ENCODE data around the gene APEX2. TPM values are rescaled to one million over a fixed set of nuclear protein-coding genes. Genes with fewer than 3 reads are reported as not detected.

The APEX2 gene
- polyA plus RNA-seq (2011; rRNA removed) (37.3 and 37.8 TPM in 2 replicates), polyA plus RNA-seq (2017; fragmentation: RNase III; extraction: RNeasy Plus Mini Kit Qiagen cat#74134 plus additional on column Dnase treatment) (27.8 to 29.1 TPM (median 28.0 TPM) in 3 replicates), polyA minus RNA-seq (2011; rRNA and poly(A)+ RNA removed) (40.0 and 46.0 TPM in 2 replicates)
- 48.4 and 59.5 TPM in 2 replicates for polyA plus RNA-seq (2012; cell fraction: cytosol; rRNA removed)
- 50.2 and 52.3 TPM in 2 replicates for polyA plus RNA-seq (2012; cell fraction: nucleus; rRNA removed)

DNA sequence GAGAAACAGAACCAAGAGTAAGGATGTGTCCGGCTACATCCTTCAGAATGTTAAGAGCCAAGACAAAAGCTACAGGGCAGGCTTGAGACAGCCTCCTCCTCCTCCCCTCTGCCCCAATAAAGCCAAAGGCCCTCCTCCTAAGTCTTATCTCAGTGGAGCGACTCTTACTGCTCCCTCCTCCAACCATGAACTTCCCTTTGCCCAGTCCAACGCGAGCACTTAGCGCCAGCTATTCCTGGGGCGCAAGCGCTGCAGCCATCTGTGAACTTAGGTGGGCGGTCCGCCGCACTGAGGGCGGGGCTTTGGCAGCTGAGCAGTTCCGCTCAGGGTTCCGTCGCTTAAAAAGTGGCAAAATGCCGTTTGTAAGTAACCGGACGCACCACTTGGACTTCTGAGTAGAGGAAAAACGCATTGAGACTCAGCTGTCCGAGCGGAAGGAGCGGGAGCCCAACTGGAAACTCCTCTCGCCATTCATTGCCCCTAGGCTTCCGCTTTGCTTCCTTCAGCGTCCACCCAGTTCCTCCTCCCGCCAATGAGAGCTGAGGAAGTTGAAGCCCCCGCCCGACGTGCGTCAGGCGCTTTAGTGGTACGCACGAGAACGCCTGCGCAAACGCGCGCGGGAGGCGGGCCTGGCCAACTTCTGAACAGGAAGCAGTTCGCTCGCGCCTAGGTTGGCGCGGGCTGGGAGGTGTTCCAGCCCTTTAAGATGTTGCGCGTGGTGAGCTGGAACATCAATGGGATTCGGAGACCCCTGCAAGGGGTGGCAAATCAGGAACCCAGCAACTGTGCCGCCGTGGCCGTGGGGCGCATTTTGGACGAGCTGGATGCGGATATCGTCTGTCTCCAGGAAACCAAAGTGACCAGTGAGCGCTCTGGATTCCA, at the start of gene APEX2:
APEX2 (plus strand) TSS at position 647 of the 882 bp plus-strand sequence; CDS start at position 707, 60 bp downstream.
- 2% methylated on average over 29 of the region's 55 CpGs for WGBS (ENCODE audit: missing lambda C conversion rate)
- FAIRE-seq (peak; percentile 100), ATAC-seq (peak; percentile 98 to 99), DNase-seq (ENCODE audit: low read depth in 1 of 2, low spot score in 1 of 2) (peak; percentile 83 to 96)
- no peak for TF ChIP-seq HMGXB4 (CRISPR knock-in tag; IDR thresholded peaks at IDR 0.05; ENCODE audit: borderline replicate concordance)
- no peak for TF ChIP-seq ESRRA (IDR thresholded peaks at IDR 0.05; ENCODE audit: borderline replicate concordance, low read length)
- TF ChIP-seq NFE2L2 (conservative IDR thresholded peaks at IDR 0.05; ENCODE audit: low read length): no peak
- no peak for TF ChIP-seq CBX8 (IDR thresholded peaks at IDR 0.05)
- no peak for TF ChIP-seq SMC3 (IDR thresholded peaks at IDR 0.05)
- 0 out of 2 replicates have a peak, but pooled peaks have one; percentile 35 for TF ChIP-seq RFX5 (IDR thresholded peaks at IDR 0.05)
- TF ChIP-seq TP53 (CRISPR knock-in tag; IDR thresholded peaks at IDR 0.05): no peak
- TF ChIP-seq JUN (IDR thresholded peaks at IDR 0.05): peak; percentile 59 to 79; a peak in 3 of 5 replicates
- no peak for TF ChIP-seq MAX (IDR thresholded peaks at IDR 0.05)
- TF ChIP-seq CHD4 (IDR thresholded peaks at IDR 0.05; ENCODE audit: borderline replicate concordance): no peak
- no peak for TF ChIP-seq FOSL2 (IDR thresholded peaks at IDR 0.05)
- no peak for TF ChIP-seq FOSL2 (CRISPR knock-in tag; IDR thresholded peaks at IDR 0.05)
- TF ChIP-seq KDM1A (IDR thresholded peaks at IDR 0.05; ENCODE audit: low read depth): no peak
- TF ChIP-seq RNF2 (IDR thresholded peaks at IDR 0.05; ENCODE audit: borderline replicate concordance, low read depth): no peak
- TF ChIP-seq, protein P1, sequence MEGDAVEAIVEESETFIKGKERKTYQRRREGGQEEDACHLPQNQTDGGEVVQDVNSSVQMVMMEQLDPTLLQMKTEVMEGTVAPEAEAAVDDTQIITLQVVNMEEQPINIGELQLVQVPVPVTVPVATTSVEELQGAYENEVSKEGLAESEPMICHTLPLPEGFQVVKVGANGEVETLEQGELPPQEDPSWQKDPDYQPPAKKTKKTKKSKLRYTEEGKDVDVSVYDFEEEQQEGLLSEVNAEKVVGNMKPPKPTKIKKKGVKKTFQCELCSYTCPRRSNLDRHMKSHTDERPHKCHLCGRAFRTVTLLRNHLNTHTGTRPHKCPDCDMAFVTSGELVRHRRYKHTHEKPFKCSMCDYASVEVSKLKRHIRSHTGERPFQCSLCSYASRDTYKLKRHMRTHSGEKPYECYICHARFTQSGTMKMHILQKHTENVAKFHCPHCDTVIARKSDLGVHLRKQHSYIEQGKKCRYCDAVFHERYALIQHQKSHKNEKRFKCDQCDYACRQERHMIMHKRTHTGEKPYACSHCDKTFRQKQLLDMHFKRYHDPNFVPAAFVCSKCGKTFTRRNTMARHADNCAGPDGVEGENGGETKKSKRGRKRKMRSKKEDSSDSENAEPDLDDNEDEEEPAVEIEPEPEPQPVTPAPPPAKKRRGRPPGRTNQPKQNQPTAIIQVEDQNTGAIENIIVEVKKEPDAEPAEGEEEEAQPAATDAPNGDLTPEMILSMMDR (IDR thresholded peaks at IDR 0.05): no peak
- TF ChIP-seq CBX2 (IDR thresholded peaks at IDR 0.05; ENCODE audit: borderline replicate concordance, low read depth): no peak
- no peak for TF ChIP-seq GATA3 (IDR thresholded peaks at IDR 0.05; ENCODE audit: borderline replicate concordance)
- no peak for TF ChIP-seq FOXS1 (CRISPR knock-in tag; IDR thresholded peaks at IDR 0.05)
- TF ChIP-seq, protein P2, sequence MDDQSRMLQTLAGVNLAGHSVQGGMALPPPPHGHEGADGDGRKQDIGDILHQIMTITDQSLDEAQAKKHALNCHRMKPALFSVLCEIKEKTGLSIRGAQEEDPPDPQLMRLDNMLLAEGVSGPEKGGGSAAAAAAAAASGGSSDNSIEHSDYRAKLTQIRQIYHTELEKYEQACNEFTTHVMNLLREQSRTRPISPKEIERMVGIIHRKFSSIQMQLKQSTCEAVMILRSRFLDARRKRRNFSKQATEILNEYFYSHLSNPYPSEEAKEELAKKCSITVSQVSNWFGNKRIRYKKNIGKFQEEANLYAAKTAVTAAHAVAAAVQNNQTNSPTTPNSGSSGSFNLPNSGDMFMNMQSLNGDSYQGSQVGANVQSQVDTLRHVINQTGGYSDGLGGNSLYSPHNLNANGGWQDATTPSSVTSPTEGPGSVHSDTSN (IDR thresholded peaks at IDR 0.05): no peak
- TF ChIP-seq BHLHE40 (IDR thresholded peaks at IDR 0.05; ENCODE audit: low read depth, low read length): no peak
- TF ChIP-seq PHF8 (IDR thresholded peaks at IDR 0.05; ENCODE audit: borderline replicate concordance, low read depth): peak; percentile 45
- TF ChIP-seq HOXB13 (CRISPR knock-in tag; IDR thresholded peaks at IDR 0.05; ENCODE audit: low read depth): no peak
- TF ChIP-seq MAZ (IDR thresholded peaks at IDR 0.05; ENCODE audit: borderline replicate concordance, low read depth, low read length): no peak
- TF ChIP-seq MAFK (IDR thresholded peaks at IDR 0.05; ENCODE audit: partially characterized antibody): no peak
- TF ChIP-seq HOXB5 (CRISPR knock-in tag; IDR thresholded peaks at IDR 0.05): no peak
- peak; percentile 18; the same call in 1 of the 2 replicates for TF ChIP-seq E2F6 (IDR thresholded peaks at IDR 0.05; ENCODE audit: borderline replicate concordance, low read depth)
- no peak for TF ChIP-seq TFCP2L1 (CRISPR knock-in tag; IDR thresholded peaks at IDR 0.05)
- TF ChIP-seq NR3C1 (IDR thresholded peaks at IDR 0.05): no peak
- TF ChIP-seq, protein P3, sequence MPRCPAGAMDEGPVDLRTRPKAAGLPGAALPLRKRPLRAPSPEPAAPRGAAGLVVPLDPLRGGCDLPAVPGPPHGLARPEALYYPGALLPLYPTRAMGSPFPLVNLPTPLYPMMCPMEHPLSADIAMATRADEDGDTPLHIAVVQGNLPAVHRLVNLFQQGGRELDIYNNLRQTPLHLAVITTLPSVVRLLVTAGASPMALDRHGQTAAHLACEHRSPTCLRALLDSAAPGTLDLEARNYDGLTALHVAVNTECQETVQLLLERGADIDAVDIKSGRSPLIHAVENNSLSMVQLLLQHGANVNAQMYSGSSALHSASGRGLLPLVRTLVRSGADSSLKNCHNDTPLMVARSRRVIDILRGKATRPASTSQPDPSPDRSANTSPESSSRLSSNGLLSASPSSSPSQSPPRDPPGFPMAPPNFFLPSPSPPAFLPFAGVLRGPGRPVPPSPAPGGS (IDR thresholded peaks at IDR 0.05): peak; percentile 65; the same call in 2 of the 3 replicates
- TF ChIP-seq MYC (IDR thresholded peaks at IDR 0.05; ENCODE audit: borderline replicate concordance, low read length): 0 out of 2 replicates have a peak, but pooled peaks have one; percentile 17
- peak; percentile 89 for TF ChIP-seq POLR2A (IDR thresholded peaks at IDR 0.05; ENCODE audit: low read length)
- TF ChIP-seq CEBPB (IDR thresholded peaks at IDR 0.05): no peak
- CTCF ChIA-PET: interaction anchor here (0.8 to 2.8 kb wide), 3 partner anchors 15 to 360 kb away, joined by 3 to 17 read pairs (median 4); no protein-coding TSS in a partner anchor
- POLR2A ChIA-PET: interaction anchor here (0.5 to 2.1 kb wide), 14 partner anchors 9 to 1918 kb away, joined by 3 to 36 read pairs (median 4); partner anchors contain the start of gene TSPYL2
- Histone ChIP-seq H3K9me3 (no peaks in the 10 kb centered on the region), H3K4me1 (peaks cover 5% of the 10 kb centered on the region; the same call in 2 of the 3 replicates), H3K27ac (peak within 1 kb of the TSS; percentile 82 to 96), H3K4me2 (peak within 1 kb of the TSS; percentile 89), H3K4me3 (peak within 1 kb of the TSS; percentile 63)
